Measurements from ENCODE around the gene RAB3IL1. TPM values are rescaled to one million over a fixed set of nuclear protein-coding genes. Genes with fewer than 3 reads are reported as not detected.
A peak's percentile ranks its signal among the peaks of the same experiment; 100 is the strongest.

RAB3IL1 gene
- total and polyA plus RNA-seq, 4 donors: 2.1 to 41.6 (median 5.4) TPM

DNA sequence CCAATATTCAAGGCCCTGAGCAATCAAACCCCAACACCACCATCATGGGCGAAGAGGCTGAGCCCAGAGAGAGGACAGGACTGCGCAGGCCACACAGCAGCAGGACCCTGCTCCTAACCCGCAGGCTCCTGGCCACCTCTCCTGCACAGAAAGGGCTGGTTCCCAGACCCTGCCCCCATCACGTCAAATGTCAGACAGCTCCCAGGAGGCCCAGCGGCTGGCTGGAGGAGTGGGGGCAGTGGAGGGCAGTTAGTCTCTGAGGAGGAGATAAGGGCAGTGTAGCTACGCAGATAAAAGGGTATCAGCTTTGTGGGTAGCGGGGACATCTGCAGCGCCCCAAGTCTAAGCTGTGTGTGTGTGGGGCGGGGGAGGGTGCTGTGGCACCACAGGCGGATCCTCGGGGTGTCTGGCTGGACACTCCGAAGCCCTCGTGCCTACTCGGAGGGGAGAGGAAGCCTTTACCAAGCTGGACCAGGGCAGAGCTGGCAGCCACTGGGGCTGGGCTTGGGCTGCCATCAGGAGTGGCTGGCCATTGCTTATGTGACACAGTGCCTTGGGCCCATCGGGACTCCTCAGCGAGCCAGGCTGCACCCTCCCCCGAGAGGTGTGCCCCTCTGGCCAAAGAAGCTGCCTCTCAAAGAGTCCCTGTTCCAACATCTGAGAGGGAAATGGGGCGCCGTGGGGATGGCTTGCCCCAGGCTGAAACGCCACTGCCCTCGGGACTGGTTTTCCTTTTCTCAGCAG is 47.5 kb downstream of the RAB3IL1 start:
- H3K4me1 ChIP-seq (ENCODE audit: control insufficient read depth in 4 of 4, insufficient read depth in 4 of 4, low read length in 3 of 4): no peaks in the 10 kb centered on the region
- no peak overlapping the region for H3K9ac ChIP-seq (ENCODE audit: low read depth in 1 of 2, low read length in 2 of 2)
- peak; percentile 72 for DNase-seq (ENCODE audit: low spot score)
- H3K27ac ChIP-seq (ENCODE audit: low read depth in 1 of 2, low read length in 2 of 2): no peak overlapping the region
- TF ChIP-seq, protein P1, sequence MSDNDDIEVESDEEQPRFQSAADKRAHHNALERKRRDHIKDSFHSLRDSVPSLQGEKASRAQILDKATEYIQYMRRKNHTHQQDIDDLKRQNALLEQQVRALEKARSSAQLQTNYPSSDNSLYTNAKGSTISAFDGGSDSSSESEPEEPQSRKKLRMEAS (IDR thresholded peaks at IDR 0.05): no peak
- TF ChIP-seq GABPA (IDR thresholded peaks at IDR 0.05 in 1 of 2, conservative IDR thresholded peaks at IDR 0.05 in 1 of 2): no peak
- TF ChIP-seq, protein P2, sequence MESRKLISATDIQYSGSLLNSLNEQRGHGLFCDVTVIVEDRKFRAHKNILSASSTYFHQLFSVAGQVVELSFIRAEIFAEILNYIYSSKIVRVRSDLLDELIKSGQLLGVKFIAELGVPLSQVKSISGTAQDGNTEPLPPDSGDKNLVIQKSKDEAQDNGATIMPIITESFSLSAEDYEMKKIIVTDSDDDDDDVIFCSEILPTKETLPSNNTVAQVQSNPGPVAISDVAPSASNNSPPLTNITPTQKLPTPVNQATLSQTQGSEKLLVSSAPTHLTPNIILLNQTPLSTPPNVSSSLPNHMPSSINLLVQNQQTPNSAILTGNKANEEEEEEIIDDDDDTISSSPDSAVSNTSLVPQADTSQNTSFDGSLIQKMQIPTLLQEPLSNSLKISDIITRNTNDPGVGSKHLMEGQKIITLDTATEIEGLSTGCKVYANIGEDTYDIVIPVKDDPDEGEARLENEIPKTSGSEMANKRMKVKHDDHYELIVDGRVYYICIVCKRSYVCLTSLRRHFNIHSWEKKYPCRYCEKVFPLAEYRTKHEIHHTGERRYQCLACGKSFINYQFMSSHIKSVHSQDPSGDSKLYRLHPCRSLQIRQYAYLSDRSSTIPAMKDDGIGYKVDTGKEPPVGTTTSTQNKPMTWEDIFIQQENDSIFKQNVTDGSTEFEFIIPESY (IDR thresholded peaks at IDR 0.05): no peak
- TF ChIP-seq, protein P3, sequence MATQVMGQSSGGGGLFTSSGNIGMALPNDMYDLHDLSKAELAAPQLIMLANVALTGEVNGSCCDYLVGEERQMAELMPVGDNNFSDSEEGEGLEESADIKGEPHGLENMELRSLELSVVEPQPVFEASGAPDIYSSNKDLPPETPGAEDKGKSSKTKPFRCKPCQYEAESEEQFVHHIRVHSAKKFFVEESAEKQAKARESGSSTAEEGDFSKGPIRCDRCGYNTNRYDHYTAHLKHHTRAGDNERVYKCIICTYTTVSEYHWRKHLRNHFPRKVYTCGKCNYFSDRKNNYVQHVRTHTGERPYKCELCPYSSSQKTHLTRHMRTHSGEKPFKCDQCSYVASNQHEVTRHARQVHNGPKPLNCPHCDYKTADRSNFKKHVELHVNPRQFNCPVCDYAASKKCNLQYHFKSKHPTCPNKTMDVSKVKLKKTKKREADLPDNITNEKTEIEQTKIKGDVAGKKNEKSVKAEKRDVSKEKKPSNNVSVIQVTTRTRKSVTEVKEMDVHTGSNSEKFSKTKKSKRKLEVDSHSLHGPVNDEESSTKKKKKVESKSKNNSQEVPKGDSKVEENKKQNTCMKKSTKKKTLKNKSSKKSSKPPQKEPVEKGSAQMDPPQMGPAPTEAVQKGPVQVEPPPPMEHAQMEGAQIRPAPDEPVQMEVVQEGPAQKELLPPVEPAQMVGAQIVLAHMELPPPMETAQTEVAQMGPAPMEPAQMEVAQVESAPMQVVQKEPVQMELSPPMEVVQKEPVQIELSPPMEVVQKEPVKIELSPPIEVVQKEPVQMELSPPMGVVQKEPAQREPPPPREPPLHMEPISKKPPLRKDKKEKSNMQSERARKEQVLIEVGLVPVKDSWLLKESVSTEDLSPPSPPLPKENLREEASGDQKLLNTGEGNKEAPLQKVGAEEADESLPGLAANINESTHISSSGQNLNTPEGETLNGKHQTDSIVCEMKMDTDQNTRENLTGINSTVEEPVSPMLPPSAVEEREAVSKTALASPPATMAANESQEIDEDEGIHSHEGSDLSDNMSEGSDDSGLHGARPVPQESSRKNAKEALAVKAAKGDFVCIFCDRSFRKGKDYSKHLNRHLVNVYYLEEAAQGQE (IDR thresholded peaks at IDR 0.05): no peak
- TF ChIP-seq FOXA1 (IDR thresholded peaks at IDR 0.05): no peak
- no peak for TF ChIP-seq HNF4A (conservative IDR thresholded peaks at IDR 0.05)
- 59% methylated on average over 21 of the region's 21 CpGs for WGBS
- no peaks in the 10 kb centered on the region for H3K27me3 ChIP-seq (ENCODE audit: control insufficient read depth in 4 of 4, insufficient read depth in 4 of 4, low read length in 3 of 4)
- no peaks in the 10 kb centered on the region for H3K9me3 ChIP-seq (ENCODE audit: control insufficient read depth in 4 of 4, low read length in 3 of 4)
- no peak overlapping the region for H3K4me3 ChIP-seq (ENCODE audit: low read depth in 1 of 3, low read length in 3 of 3)
- peaks cover 3 to 11% (median 4%) of the 10 kb centered on the region in 4 donors for H3K36me3 ChIP-seq (ENCODE audit: control insufficient read depth in 4 of 4, insufficient read depth in 3 of 4, low read depth in 1 of 4, low read length in 3 of 4)

DNA sequence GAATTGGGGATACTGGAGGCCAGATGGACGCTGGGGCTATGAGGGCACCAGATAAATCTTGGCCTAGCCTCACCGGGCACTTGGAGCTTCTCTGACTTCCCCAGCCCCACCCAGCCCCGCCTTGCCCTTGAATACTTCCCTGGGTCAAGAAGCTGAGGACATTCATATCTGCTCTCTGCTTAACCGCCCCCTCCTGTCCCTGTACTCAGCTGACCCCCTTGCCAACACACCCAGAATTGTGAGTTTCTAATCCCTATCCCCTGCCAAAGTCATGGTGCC is 48.0 kb downstream of the RAB3IL1 start:
- Histone ChIP-seq H3K27ac (ENCODE audit: low read depth in 1 of 2, low read length in 2 of 2) (no peak overlapping the region), H3K4me1 (ENCODE audit: control insufficient read depth in 4 of 4, insufficient read depth in 4 of 4, low read length in 3 of 4) (no peaks in the 10 kb centered on the region), H3K9me3 (ENCODE audit: control insufficient read depth in 4 of 4, low read length in 3 of 4) (no peaks in the 10 kb centered on the region), H3K36me3 (ENCODE audit: control insufficient read depth in 4 of 4, insufficient read depth in 3 of 4, low read depth in 1 of 4, low read length in 3 of 4) (peaks cover 3 to 13% (median 4%) of the 10 kb centered on the region in 4 donors), H3K27me3 (ENCODE audit: control insufficient read depth in 4 of 4, insufficient read depth in 4 of 4, low read length in 3 of 4) (no peaks in the 10 kb centered on the region), H3K4me3 (ENCODE audit: low read depth in 1 of 3, low read length in 3 of 3) (no peak overlapping the region), H3K9ac (ENCODE audit: low read depth in 1 of 2, low read length in 2 of 2) (no peak overlapping the region)
- peak; percentile 61 for DNase-seq (ENCODE audit: low spot score)
- 83% methylated on average over 4 of the region's 4 CpGs for WGBS
- TF ChIP-seq SP1 (IDR thresholded peaks at IDR 0.05): no peak
- TF ChIP-seq EGR1 (IDR thresholded peaks at IDR 0.05; ENCODE audit: low read depth in 2 of 2): no peak
- no peak for TF ChIP-seq TAF1 (conservative IDR thresholded peaks at IDR 0.05)
- TF ChIP-seq GABPA (IDR thresholded peaks at IDR 0.05 in 1 of 2, conservative IDR thresholded peaks at IDR 0.05 in 1 of 2): no peak
- TF ChIP-seq RXRA (IDR thresholded peaks at IDR 0.05): no peak
- no peak for TF ChIP-seq NR2F2 (IDR thresholded peaks at IDR 0.05)
- no peak for TF ChIP-seq JUND (IDR thresholded peaks at IDR 0.05)
- TF ChIP-seq, protein P2 (IDR thresholded peaks at IDR 0.05): no peak
- TF ChIP-seq, protein P4, sequence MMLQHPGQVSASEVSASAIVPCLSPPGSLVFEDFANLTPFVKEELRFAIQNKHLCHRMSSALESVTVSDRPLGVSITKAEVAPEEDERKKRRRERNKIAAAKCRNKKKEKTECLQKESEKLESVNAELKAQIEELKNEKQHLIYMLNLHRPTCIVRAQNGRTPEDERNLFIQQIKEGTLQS (IDR thresholded peaks at IDR 0.05): no peak
- TF ChIP-seq FOXA1 (IDR thresholded peaks at IDR 0.05): no peak
- no peak for TF ChIP-seq FOXA2 (IDR thresholded peaks at IDR 0.05)
- no peak for TF ChIP-seq HNF4G (IDR thresholded peaks at IDR 0.05)
- TF ChIP-seq, protein P3 (IDR thresholded peaks at IDR 0.05): no peak
- no peak for TF ChIP-seq HNF4A (conservative IDR thresholded peaks at IDR 0.05)
- TF ChIP-seq RAD21 (IDR thresholded peaks at IDR 0.05): no peak
- TF ChIP-seq, protein P5, sequence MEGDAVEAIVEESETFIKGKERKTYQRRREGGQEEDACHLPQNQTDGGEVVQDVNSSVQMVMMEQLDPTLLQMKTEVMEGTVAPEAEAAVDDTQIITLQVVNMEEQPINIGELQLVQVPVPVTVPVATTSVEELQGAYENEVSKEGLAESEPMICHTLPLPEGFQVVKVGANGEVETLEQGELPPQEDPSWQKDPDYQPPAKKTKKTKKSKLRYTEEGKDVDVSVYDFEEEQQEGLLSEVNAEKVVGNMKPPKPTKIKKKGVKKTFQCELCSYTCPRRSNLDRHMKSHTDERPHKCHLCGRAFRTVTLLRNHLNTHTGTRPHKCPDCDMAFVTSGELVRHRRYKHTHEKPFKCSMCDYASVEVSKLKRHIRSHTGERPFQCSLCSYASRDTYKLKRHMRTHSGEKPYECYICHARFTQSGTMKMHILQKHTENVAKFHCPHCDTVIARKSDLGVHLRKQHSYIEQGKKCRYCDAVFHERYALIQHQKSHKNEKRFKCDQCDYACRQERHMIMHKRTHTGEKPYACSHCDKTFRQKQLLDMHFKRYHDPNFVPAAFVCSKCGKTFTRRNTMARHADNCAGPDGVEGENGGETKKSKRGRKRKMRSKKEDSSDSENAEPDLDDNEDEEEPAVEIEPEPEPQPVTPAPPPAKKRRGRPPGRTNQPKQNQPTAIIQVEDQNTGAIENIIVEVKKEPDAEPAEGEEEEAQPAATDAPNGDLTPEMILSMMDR (IDR thresholded peaks at IDR 0.05; ENCODE audit: low read depth, low read length, missing input control): no peak
- no peak for TF ChIP-seq YY1 (IDR thresholded peaks at IDR 0.05)
